GM18519 (cell line): ENCODE data around the gene CDSN.
"Not testable (repeated sequence)": the region's sequence is repeated elsewhere in the genome, so short reads cannot be mapped to it uniquely, and the experiment has no call there.

Experiments used
- ATAC-seq: cut with Tn5 transposase; IDR thresholded peaks from one replicate; pipeline ENCODE4 v1.9.1; 2021; ENCODE audit warnings: mild to moderate bottlenecking, moderate library complexity; ENCODE audit not compliant: unreplicated experiment, low FRiP score

The CDSN gene

GRCh38 chr6:31091680-31092079 lies 28.6 kb downstream of the CDSN start:
- ATAC-seq, result no peak

- ATAC-seq, result no peak
Measured at GRCh38 chr6:31090973-31091364, 29.3 kb downstream of the CDSN start.

GRCh38 chr6:31090275-31090972 lies 29.8 kb downstream of the CDSN start:
- ATAC-seq, result no peak

- no peak for ATAC-seq
Measured at GRCh38 chr6:31087494-31088089, 32.7 kb downstream of the CDSN start.

DNA sequence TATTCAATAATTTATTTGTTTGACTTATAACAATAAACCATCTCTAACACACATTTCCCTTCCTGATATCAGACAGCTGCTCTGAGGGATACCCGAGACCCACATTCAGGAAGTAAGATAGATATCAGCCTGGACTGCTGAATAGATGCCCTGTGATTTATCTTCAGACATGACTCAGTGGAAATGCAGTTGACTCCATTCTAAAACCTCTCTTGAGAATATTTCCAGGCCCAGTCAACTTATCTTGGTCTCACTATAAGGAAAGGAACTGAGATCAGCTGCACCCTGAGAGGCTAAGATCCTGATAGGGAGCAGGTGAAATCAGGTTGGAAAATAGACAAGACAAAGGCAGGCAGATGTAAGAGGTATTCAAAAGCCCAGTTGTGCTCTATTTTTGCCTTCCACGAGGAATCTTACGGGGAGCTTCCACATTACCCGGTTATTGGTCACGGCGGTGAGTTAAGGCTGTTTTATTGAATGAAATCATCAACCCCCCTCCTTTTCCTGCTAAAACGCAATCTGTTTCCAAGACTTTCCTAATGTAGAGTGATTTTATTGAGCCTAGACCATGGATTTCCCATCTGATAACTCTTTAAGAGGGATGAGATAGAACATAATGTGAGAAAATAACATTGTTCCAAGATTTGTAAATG lies 33.3 kb downstream of the CDSN start:
- no peak for ATAC-seq

GRCh38 chr6:31083742-31084354 lies 36.4 kb downstream of the CDSN start:
- no peak for ATAC-seq

GRCh38 chr6:31081872-31082271 lies 38.4 kb downstream of the CDSN start:
- ATAC-seq, result no peak

DNA sequence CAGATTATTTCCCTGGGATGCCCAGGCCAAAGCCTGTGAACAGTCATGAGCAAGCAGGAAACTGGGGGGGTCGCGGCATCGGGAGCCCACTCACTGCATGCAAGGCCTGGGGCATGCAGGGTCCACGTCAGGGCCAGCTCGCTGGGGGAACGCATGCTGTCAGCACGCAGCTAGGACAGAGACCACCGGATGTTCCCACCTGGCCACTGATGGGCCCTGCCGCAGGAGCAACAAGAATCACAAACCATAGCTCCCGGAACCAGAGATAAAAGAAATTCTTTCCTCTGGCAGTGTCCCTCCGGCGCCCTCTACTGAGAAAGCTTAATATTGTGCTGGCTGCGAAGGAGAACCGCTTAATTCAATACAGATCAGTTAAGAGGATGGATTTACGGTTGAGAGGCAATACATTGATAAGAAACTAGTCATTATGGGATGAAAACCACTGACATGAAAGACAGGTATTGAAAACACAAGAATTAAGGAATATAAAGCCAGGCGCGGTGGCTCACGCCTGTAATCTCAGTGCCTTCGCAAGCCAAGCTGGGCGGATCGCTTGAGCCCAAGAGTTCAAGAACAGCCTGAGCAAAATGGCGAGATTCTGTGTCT lies 40.5 kb downstream of the CDSN start:
- ATAC-seq, result no peak

DNA sequence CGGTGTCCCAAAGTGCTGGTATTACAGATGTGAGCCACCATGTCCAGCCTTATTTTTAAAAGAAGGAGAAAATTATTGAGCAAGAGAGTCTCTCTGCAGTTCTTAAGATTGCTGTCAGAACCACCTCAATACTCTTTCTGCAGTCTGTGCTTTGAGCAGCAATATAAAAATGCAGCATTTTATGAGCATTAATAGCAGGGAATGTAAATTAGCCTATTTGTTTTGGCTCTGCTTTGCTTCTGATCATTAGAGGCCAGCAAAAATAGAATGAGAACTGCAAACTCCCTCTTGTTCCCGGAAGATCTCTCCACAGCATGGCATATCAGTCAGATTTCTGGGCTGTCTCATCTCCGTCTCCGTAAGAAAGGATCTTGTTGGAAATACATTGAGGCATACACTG lies 43.6 kb downstream of the CDSN start:
- ATAC-seq, result no peak

DNA sequence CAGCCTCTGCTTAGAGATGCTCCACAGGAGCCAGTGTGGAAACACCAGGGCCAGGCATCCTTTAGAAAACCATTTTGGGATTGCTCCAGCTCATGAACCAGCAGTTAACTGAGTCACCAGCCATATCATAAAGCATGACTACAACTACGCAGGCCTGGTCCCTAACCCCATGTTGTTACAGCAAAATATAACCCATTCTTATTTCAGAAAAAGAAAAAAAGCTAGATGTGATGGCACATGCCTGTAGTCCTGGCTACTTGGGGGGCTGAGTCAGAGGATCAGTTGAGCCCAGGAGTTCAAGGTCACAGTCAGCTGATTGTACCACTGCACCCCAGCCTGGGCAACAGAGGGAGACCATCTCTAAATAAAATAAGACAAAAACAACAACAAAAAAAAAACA lies 44.7 kb downstream of the CDSN start:
- ATAC-seq, result no peak

GRCh38 chr6:31074401-31074800 lies 45.8 kb downstream of the CDSN start:
- no peak for ATAC-seq

GRCh38 chr6:31070711-31071197 lies 49.5 kb downstream of the CDSN start:
- no peak for ATAC-seq

DNA sequence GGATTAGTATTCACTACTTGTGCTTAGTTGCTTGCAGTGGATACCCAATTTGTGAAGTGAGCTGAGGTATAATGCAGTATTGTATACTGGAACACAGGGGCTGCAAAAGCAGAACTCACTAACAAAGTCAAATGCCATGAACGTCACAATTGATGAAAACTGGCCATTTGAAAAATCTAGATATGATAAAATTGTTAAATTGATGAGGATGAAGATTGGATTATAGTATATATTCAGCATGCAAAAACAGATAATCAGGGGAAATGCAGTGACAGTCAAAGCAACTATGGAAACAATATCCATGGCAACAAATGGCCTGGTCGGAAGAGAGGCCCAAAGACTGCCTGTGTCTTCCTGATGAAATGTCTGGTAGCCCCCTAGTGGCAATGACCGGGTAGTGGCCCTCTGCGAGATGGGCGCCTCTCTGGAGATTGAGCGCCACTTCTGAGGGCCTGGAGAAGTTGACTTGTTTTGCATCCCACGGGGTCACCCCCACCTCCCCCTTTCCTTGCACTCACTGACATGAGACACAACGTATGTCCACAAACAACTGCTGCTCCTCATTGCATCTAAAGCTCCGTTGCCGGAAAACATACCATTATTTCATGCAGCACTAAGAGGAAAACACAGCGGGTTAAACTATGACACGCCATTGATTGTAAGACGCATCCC lies 51.4 kb downstream of the CDSN start:
- ATAC-seq, result no peak

DNA sequence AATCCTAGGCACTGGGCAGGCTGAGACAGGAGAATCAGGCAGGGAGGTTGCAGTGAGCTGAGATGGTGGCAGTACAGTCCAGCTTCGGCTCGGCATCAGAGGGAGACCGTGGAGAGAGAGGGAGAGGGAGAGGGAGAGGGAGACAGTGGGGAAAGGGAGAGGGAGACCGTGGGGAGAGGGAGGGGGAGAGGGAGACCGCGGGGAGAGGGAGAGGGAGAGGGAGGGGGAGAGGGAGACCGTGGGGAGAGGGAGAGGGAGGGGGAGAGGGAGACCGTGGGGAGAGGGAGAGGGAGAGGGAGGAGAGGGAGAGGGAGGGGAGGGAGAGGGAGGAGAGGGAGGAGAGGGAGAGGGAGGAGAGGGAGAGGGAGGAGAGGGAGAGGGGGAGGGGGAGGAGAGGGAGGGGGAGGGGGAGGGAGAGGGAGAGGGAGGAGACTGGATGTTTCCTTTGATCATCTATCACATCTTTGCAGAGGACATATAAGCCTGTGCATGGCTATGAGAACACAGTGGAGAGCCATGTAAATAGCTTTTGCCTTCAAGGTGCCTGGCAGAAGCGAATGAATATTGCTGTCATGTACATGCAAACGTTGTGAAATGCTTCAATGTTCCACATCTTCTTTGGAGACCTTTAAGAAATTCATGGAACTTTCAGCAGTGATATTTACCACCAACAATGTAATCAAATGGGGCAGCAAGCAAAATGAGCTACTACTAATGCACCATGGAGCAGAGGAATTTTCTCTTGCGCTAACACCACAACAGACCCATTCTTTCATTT lies 52.2 kb downstream of the CDSN start:
- not testable (repeated sequence) for ATAC-seq

GRCh38 chr6:31067028-31067427 lies 53.2 kb downstream of the CDSN start:
- ATAC-seq, result not testable (repeated sequence)

DNA sequence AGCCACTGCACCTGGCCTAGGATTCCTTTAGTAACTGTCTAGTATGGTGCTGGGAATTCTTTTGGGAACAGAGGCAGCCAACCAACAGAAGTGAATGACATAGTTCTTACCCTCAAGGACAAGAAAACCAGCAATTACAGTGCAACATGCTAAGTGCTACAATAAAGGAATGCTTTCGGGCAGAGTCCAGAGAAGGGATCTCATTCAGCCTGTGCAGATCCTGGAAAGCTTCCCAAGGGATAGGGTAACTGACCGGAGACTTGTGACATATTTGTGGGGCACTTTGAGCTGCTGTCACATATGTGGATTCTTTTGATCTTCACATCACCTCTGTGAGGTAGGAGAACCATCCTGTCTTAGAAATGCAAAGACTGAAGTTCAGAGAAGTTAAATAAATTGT lies 54.7 kb downstream of the CDSN start:
- no peak for ATAC-seq
